Activated CD4-positive, alpha-beta T cell treated with anti-CD3 and anti-CD28 coated beads for 36 hours (primary cell): ENCODE results near the gene AGBL1. TPM values are rescaled to one million over a fixed set of nuclear protein-coding genes. Genes with fewer than 3 reads are reported as not detected.

Experiments
- ATAC-seq: fragments of 200-7000 bp; cut with Tn5 transposase; one replicate; pipeline ENCODE4 v1.10.0; 2021; ENCODE audit warnings: mild to moderate bottlenecking, moderate library complexity
- CTCF ChIA-PET: fragments of 350-600 bp; sonication (Branson Sonifier 250); formaldehyde crosslinking; loops from one replicate; lab custom pipeline; 2021; ENCODE audit warnings: antibody characterized with exemption; lab: Charles Lee
- POLR2A ChIA-PET: fragments of 350-600 bp; sonication (Branson Sonifier 250); formaldehyde crosslinking; loops from one replicate; lab custom pipeline; 2021; ENCODE audit warnings: antibody characterized with exemption, inconsistent platforms; lab: Charles Lee
- DNase-seq: peaks from one replicate; pipeline ENCODE4 v3.0.0-alpha.2; 2020
- H3K27ac Mint-ChIP-seq: one replicate; pipeline ENCODE4 v1.8.0; 2021; ENCODE audit warnings: mixed read lengths
- H3K27me3 Mint-ChIP-seq: one replicate; pipeline ENCODE4 v1.8.0; 2021; ENCODE audit warnings: mixed read lengths
- H3K36me3 Mint-ChIP-seq: one replicate; pipeline ENCODE4 v1.8.0; 2021; ENCODE audit warnings: low read depth, mixed read lengths
- H3K4me1 Mint-ChIP-seq: one replicate; pipeline ENCODE4 v1.8.0; 2021; ENCODE audit warnings: mixed read lengths
- H3K4me3 Mint-ChIP-seq: one replicate; pipeline ENCODE4 v1.8.0; 2021; ENCODE audit warnings: mild to moderate bottlenecking, moderate library complexity, mixed read lengths
- H3K9me3 Mint-ChIP-seq: one replicate; pipeline ENCODE4 v1.8.0; 2021; ENCODE audit warnings: low read depth, mixed read lengths
- intact Hi-C, 2 experiments: fragments of 100-400 bp; cut with DNase I in 1 of 2; cut with micrococcal nuclease in 1 of 2; formaldehyde crosslinking; loops; one replicate each; pipeline versions ENCODE4 v1.14.2 to v1.15.1; 2022 to 2024; cut with DNase I, micrococcal nuclease
- total RNA-seq, 2 experiments: library from RNA; stranded (reverse); gene quantifications; one replicate each; pipeline ENCODE4 v1.2.3, GENCODE V29; 2021

The AGBL1 gene
- total RNA-seq, 2 experiments from 2014 or later: 0.04 to 0.05 TPM

- no peak overlapping the region for H3K27ac Mint-ChIP-seq
- POLR2A ChIA-PET: no interaction called here
- H3K4me3 Mint-ChIP-seq: no peak overlapping the region
- DNase-seq (no peak), ATAC-seq (no peak)
- H3K27me3 Mint-ChIP-seq: peaks cover 6% of the 10 kb centered on the region
- H3K4me1 Mint-ChIP-seq: no peaks in the 10 kb centered on the region
- no peaks in the 10 kb centered on the region for H3K36me3 Mint-ChIP-seq
- no peaks in the 10 kb centered on the region for H3K9me3 Mint-ChIP-seq
- CTCF ChIA-PET: interaction anchor here (0.6 kb wide), 1 partner anchor 196 kb away, joined by 3 read pairs; no protein-coding TSS in a partner anchor
- intact Hi-C loops: no loop called here
Observed at GRCh38 chr15:86061581-86061980, 18.1 kb upstream of the AGBL1 start.

DNA sequence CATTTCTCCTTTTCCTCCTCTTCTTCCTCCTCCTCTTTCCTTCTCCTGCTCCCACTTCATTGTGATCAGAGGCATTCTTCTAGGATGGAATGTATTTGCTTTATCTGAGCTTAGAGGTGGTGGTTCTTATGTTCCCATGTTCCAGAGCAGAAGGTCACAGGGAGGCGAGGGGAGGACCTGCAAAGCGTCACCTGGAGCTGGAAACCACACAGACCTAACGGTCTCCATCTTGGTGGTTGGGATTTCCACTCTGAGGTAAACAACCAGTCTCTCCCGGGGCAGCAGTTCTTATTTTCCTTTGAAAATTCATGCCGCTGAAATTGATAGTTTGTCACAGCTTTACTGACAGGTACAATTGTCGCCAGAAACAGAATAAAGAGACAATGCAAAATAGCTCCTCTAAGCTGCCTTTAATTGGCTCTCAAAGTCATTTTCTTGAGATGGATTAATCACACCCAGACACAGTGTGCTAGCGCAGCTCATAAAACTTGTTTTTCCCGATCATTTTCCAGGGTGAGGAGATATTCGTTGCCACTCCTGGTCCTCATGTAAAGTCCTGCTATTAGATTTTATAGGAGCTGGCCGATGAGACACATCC, 16.9 kb upstream of the AGBL1 start:
- no peaks in the 10 kb centered on the region for H3K4me1 Mint-ChIP-seq
- ATAC-seq (no peak), DNase-seq (no peak)
- intact Hi-C loops: no loop called here
- no peak overlapping the region for H3K27ac Mint-ChIP-seq
- POLR2A ChIA-PET: no interaction called here
- H3K36me3 Mint-ChIP-seq: no peaks in the 10 kb centered on the region
- CTCF ChIA-PET: interaction anchor here (0.7 kb wide), 1 partner anchor 8 kb away, joined by 5 read pairs; no protein-coding TSS in a partner anchor
- peaks cover 10% of the 10 kb centered on the region for H3K27me3 Mint-ChIP-seq
- no peak overlapping the region for H3K4me3 Mint-ChIP-seq
- H3K9me3 Mint-ChIP-seq: peaks cover 6% of the 10 kb centered on the region

- POLR2A ChIA-PET: no interaction called here
- ATAC-seq: no peak
- peaks cover 6% of the 10 kb centered on the region for H3K9me3 Mint-ChIP-seq
- intact Hi-C loops: no loop called here
- no peak overlapping the region for H3K27ac Mint-ChIP-seq
- no peak for DNase-seq
- CTCF ChIA-PET: no interaction called here
- no peaks in the 10 kb centered on the region for H3K4me1 Mint-ChIP-seq
- no peaks in the 10 kb centered on the region for H3K36me3 Mint-ChIP-seq
- no peak overlapping the region for H3K4me3 Mint-ChIP-seq
- peaks cover 10% of the 10 kb centered on the region for H3K27me3 Mint-ChIP-seq
Observed at GRCh38 chr15:86063356-86064095, 16.1 kb upstream of the AGBL1 start.

- H3K9me3 Mint-ChIP-seq: peaks cover 6% of the 10 kb centered on the region
- ChIA-PET CTCF (no interaction called here), POLR2A (no interaction called here)
- H3K4me3 Mint-ChIP-seq: no peak overlapping the region
- H3K27me3 Mint-ChIP-seq: peaks cover 8% of the 10 kb centered on the region
- no peaks in the 10 kb centered on the region for H3K4me1 Mint-ChIP-seq
- no peak overlapping the region for H3K27ac Mint-ChIP-seq
- DNase-seq (no peak), ATAC-seq (no peak)
- intact Hi-C loops: no loop called here
- no peaks in the 10 kb centered on the region for H3K36me3 Mint-ChIP-seq
Observed at GRCh38 chr15:86064326-86064725, 15.3 kb upstream of the AGBL1 start.

GRCh38 chr15:86066174-86066834, 13.4 kb upstream of the AGBL1 start:
- Mint-ChIP-seq H3K4me3 (no peak overlapping the region), H3K27ac (no peak overlapping the region), H3K36me3 (no peaks in the 10 kb centered on the region), H3K9me3 (peaks cover 6% of the 10 kb centered on the region), H3K4me1 (no peaks in the 10 kb centered on the region), H3K27me3 (peaks cover 8% of the 10 kb centered on the region)
- POLR2A ChIA-PET: no interaction called here
- no peak for ATAC-seq
- intact Hi-C loops: no loop called here
- CTCF ChIA-PET: no interaction called here
- no peak for DNase-seq

- intact Hi-C loops: no loop called here
- Mint-ChIP-seq H3K4me3 (no peak overlapping the region), H3K27me3 (no peaks in the 10 kb centered on the region), H3K9me3 (no peaks in the 10 kb centered on the region), H3K4me1 (no peaks in the 10 kb centered on the region), H3K36me3 (no peaks in the 10 kb centered on the region), H3K27ac (no peak overlapping the region)
- POLR2A ChIA-PET: no interaction called here
- CTCF ChIA-PET: no interaction called here
- ATAC-seq (no peak), DNase-seq (no peak)
Observed at GRCh38 chr15:86073281-86073680, 6.4 kb upstream of the AGBL1 start.

DNA sequence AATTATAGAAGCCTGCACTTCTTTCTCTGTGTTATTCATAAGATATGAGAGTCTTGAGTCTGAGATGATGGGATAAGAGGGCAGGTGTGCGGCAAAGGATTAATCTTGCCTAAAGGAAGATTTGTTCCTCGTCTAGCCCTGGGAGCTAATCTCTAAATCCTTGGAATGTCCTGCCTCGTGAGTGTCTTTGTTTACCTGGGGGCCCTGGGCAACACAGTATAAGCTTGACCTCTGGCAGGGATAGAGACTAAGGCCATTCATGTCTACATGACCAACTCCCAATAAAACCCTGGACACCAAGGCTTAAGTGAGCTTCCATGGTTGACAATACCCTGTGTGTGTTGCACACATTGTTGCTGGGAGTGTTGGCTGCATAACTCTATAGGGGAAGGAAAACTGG, 3.2 kb upstream of the AGBL1 start:
- intact Hi-C loops: no loop called here
- ChIA-PET POLR2A (no interaction called here), CTCF (no interaction called here)
- no peaks in the 10 kb centered on the region for H3K27me3 Mint-ChIP-seq
- H3K27ac Mint-ChIP-seq: no peak overlapping the region
- ATAC-seq (no peak), DNase-seq (no peak)
- no peaks in the 10 kb centered on the region for H3K36me3 Mint-ChIP-seq
- H3K4me1 Mint-ChIP-seq: no peaks in the 10 kb centered on the region
- H3K4me3 Mint-ChIP-seq: no peak overlapping the region
- H3K9me3 Mint-ChIP-seq: no peaks in the 10 kb centered on the region

DNA sequence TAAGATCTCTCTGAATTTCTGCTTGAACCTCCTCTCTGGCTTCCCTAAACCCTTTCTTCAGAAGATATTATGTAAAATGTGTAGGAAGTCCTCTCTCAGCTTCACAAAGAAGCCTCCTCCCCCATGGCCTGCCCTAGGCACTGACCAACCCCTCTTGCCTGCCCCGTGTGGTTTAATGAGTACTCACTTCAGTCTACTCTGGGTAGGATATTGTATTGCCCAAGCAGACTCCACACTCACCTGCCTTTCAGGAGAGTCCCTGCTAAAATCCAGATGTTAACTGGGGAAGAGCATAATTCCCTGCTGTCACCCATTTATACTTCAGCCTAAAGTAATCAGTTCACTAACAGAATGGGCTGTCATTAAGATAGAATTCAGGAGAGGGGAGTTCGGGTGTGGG, 2.6 kb upstream of the AGBL1 start:
- no peak for ATAC-seq
- peaks cover 3% of the 10 kb centered on the region for H3K4me1 Mint-ChIP-seq
- H3K27ac Mint-ChIP-seq: no peak overlapping the region
- no peaks in the 10 kb centered on the region for H3K9me3 Mint-ChIP-seq
- POLR2A ChIA-PET: no interaction called here
- intact Hi-C loops: no loop called here
- H3K27me3 Mint-ChIP-seq: no peaks in the 10 kb centered on the region
- H3K36me3 Mint-ChIP-seq: no peaks in the 10 kb centered on the region
- no peak overlapping the region for H3K4me3 Mint-ChIP-seq
- no peak for DNase-seq
- CTCF ChIA-PET: no interaction called here

DNA sequence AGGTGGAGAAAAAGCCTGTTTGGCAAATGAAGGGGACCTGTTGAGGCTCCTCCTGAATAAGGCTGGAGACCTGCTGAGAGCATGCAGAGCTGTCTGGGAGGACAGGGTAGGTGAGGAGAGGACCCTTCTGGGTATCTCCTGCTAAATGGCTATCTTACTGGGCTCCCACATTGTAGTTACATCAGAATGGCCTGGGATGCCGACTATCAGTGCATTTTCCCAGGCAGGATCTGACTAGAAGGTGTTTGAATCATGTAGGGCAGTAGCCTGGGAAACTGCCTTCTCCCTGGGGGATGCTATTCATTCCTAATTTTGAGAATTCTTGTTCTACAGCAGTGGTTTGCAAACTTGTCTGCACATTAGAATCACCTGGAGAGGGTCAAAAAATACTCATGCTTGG, 631 bp downstream of the AGBL1 start:
- CTCF ChIA-PET: interaction anchor here (0.5 kb wide), 1 partner anchor 131 kb away, joined by 3 read pairs; no protein-coding TSS in a partner anchor
- H3K4me1 Mint-ChIP-seq: peaks cover 18% of the 10 kb centered on the region
- no peak overlapping the region for H3K27ac Mint-ChIP-seq
- ATAC-seq (no peak), DNase-seq (no peak)
- POLR2A ChIA-PET: no interaction called here
- H3K36me3 Mint-ChIP-seq: no peaks in the 10 kb centered on the region
- intact Hi-C loops: no loop called here
- H3K4me3 Mint-ChIP-seq: no peak overlapping the region
- no peaks in the 10 kb centered on the region for H3K27me3 Mint-ChIP-seq
- no peaks in the 10 kb centered on the region for H3K9me3 Mint-ChIP-seq

DNA sequence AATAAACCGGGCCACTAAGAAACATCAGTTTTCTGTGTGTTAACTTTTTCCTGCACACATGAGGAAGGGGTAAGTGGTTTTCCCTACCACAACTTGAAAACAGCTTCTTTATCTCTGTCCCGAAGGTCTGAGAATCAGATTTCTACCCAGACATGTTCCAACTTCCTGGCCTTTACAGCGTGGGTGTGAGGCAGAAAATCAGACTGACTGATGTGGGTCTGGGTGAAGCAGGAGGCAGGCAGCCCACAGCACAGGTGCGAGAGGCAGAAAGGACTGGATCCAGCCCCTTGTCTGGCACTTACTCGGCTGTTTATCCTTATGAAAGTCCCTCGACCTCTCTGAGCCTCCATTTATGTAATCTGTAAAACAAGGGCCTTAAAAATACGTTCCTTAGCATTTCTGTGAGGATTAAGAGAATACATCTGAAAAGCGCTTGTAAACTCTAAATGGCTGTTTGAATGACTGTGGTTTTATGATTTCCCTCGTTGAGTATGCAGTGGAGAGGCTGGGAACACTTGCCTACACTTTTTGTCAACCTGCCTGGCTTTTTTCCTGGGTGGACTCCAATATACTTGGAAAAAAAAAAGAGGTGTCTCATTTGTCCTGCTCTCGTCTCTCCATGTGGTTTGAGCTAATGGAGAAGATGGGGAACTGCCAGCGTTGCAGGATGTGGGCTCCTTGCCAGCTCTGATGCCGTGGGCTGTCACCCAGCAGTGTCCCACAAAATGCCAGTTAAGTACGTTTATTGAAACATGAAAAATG, 3.1 kb downstream of the AGBL1 start:
- DNase-seq (peak; percentile 23), ATAC-seq (peak; percentile 42)
- intact Hi-C loops: no loop called here
- Mint-ChIP-seq H3K4me1 (peaks cover 18% of the 10 kb centered on the region), H3K27ac (no peak overlapping the region), H3K9me3 (no peaks in the 10 kb centered on the region), H3K27me3 (no peaks in the 10 kb centered on the region), H3K36me3 (no peaks in the 10 kb centered on the region), H3K4me3 (no peak overlapping the region)
- CTCF ChIA-PET: interaction anchor here (0.5 to 0.7 kb wide), 2 partner anchors 167 to 231 kb away, joined by 3 to 4 read pairs; no protein-coding TSS in a partner anchor
- POLR2A ChIA-PET: no interaction called here

DNA sequence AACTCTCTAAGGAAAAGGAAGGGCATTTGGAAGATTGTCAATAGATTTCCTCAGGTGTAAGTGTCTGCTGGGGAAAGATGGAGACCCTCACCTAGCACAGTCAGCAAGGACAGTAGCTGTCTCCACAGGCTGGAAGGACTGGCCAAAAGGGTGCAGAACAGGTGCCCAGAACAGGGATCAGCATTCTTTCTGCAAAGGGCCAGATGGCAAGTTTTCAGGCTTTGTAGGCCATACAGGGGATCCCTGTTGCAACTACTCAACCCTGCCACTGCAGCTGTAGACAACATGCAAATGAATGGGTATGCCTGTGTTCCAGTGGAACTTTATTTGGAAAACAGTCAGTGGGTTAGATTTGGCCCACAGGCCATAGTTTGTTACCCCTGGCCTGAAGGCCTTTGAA, 8.1 kb downstream of the AGBL1 start:
- no peak for ATAC-seq
- no peak for DNase-seq
- POLR2A ChIA-PET: no interaction called here
- H3K36me3 Mint-ChIP-seq: no peaks in the 10 kb centered on the region
- no peak overlapping the region for H3K4me3 Mint-ChIP-seq
- H3K27ac Mint-ChIP-seq: no peak overlapping the region
- CTCF ChIA-PET: interaction anchor here (1.3 to 1.4 kb wide), 2 partner anchors 15 to 229 kb away, joined by 3 to 4 read pairs; no protein-coding TSS in a partner anchor
- no peaks in the 10 kb centered on the region for H3K9me3 Mint-ChIP-seq
- H3K4me1 Mint-ChIP-seq: peaks cover 8% of the 10 kb centered on the region
- no peaks in the 10 kb centered on the region for H3K27me3 Mint-ChIP-seq
- intact Hi-C loops: no loop called here
